ENCODE data around the gene DNAH7.

DNA sequence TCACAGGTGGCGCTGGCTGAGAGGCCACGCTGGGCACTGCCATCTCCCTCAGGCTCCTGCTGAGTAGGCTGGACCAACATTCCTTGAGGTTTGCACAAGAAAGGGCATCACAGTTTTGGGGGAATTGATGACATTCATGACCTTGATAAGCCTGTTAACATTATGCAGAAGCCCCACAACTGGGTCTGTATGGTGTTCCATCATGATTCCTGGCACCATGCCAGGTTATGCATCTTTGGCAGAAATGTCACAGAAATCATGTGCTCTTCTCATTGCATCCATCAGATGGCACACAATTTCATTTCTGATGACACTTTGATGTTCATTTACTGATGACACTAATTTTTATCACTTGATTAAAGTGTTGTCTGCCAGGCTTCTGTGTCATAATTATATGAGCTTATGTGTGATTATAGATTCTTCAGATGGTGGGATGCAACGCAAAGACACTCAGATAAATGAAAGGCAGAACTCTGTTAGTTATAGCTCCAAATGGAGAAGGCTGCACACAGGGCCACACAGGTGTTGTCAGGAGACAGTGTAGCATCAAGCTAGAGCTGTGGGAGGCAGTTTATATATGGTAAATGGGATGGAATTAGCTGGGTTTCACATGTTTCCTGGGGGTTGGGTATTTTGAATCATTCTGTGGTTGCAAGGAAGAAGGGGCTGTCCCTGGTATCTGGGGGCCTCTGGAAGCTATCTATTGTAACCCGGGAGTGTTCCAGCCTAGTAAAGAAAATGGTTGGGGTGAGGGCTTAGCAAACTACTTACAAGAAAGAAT, 220.3 kb downstream of the DNAH7 start:
- TF ChIP-seq CTCF (IDR thresholded peaks at IDR 0.05 in 2 of 3, conservative IDR thresholded peaks at IDR 0.05 in 1 of 3; ENCODE audit: control insufficient read depth in 2 of 3, extremely low read depth in 1 of 3, insufficient read depth in 1 of 3, low read depth in 3 of 3, low read length in 3 of 3) (peak in 1 of 3 experiments; percentile 18; a peak in 1 of 6 replicates), EZH2 (IDR thresholded peaks at IDR 0.05; ENCODE audit: borderline replicate concordance, control insufficient read depth, low read depth, low read length) (no peak), LARP7 (IDR thresholded peaks at IDR 0.05) (no peak), HCFC1 (IDR thresholded peaks at IDR 0.05; ENCODE audit: low read length) (no peak), ZBTB33 (IDR thresholded peaks at IDR 0.05) (no peak)
